ENCODE data around the gene ZNF816.
"Not testable (repeated sequence)": the region's sequence is repeated elsewhere in the genome, so short reads cannot be mapped to it uniquely, and the experiment has no call there.

ZNF816 gene

DNA sequence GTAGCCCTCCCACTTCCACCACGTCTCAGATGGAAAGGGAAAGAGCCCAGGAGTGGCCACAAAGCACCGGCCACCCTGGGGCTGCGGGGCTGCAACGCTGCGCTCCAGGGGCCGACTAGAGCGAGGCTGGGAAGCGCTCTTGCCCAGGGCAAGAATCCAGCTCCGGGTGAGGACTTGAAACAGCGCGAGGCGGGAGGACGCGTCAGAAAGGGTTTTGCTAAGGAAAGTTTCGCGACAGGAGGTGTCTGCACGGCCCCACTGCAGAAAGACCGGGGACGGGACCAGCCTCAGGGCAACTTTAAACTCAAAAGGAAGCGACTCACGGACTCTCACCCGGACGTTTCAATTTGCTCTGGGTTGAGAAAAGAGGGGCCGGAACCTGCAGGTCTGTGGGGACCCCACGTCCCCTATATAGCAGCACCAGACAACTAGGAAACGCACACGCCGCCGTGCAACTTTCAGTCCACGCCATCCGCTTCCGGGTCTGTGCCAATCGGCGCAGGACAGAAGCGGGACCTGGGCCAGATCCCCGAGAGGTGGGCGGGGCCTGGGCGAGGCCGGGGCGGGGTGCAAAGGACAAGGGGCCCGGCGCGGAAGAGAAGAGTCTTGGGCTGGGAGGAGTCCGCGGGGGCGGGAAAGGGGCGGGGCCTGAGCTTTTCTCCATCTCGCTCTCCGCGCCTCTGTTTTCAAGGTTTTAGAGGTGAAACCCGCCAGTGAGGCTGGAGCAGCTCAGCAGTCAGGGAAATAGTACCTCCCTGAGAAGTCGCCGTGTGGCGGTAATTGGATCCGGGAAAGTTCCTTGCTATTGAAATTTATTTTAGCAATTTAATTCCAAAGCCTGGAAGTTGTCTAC lies at the start of gene ZNF816:
TSS of gene ZNF816 (minus strand) at position 488 of the 853 bp plus-strand sequence. CDS start 6,792 bp downstream, outside the sequence.
- peak; percentile 98 for DNase-seq

DNA sequence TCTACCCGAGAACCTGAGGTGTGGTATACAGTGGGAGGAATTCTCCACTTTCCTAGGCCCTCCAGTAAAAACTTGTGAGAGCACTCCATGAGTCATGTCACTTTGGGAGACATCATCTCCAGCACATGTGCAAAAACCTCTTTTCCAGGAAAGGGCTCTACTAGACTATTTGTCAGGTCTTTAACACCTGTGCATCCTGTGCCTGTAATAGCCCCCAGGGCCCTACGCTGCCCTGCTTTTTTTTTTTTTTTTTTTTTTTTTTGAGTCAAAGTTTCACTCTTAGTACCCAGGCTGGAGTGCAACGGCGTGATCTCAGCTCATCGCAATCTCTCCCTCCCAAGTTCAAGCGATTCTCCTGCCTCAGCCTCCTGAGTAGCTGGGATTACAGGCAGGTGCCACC lies 49.3 kb upstream of the ZNF816 start:
- DNase-seq: no peak

- DNase-seq: no peak
These were observed 47.8 kb upstream of the ZNF816 start for GRCh38 chr19:53010494-53010893.

DNA sequence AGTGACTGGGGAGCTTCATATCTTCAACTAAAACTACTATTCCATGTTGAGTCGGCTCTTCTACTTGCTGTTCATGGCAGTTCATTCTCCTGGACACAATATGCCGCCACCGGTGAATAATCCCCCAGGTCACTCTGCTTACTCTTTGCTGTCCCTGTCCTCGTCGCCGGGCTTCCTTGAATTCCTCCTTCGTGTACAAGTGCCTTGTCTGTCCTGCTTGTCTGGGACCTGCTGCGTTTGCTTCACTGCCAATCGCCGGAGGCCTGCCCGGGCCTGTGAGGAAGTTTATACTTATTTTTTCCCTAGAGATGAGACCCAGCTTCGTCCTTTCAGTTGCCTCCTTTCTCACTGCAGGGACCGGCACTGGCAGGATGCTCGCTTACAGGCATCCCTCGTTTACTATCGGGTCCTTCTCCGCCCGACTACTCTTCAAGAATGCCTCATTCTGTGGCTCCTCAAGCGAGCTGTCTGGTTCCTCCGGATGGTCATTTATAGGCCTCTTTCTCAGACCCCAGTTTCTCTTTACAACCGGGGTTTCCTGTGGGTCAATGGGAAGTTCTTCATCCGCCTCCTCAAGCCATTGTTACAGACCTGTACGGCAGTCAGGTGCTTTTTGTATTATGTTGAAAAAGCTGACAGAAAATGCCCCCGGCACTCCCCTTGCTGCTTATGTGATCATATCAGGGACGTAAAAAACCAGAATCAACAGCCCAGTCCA lies 45.5 kb upstream of the ZNF816 start:
- DNase-seq: no peak

- DNase-seq: no peak
These were observed 44.9 kb upstream of the ZNF816 start for GRCh38 chr19:53007606-53008005.

- DNase-seq: no peak
These were observed 44.5 kb upstream of the ZNF816 start for GRCh38 chr19:53007200-53007599.

- no peak for DNase-seq
These were observed 41.6 kb upstream of the ZNF816 start for GRCh38 chr19:53004242-53004641.

GRCh38 chr19:53002479-53002878 lies 39.8 kb upstream of the ZNF816 start:
- DNase-seq: no peak

DNA sequence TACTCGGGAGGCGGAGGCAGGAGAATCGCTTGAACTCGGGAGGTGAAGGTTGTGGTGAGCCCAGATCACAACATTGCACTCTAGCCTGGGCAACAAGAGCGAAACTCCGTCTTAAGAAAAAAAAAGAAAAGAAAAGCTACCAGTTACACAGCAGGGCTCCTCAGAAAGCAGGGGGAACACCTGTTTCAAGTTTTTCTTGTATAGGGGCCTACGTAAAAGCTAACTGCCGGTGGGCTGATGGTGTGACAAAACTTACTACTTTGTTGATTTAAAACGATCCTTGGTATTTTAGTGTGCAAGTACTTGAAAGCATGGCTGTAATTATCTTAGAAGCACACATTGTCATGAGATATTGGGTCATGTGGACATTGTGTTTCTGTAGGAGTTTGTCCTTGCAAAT lies 35.3 kb upstream of the ZNF816 start:
- DNase-seq: no peak

DNA sequence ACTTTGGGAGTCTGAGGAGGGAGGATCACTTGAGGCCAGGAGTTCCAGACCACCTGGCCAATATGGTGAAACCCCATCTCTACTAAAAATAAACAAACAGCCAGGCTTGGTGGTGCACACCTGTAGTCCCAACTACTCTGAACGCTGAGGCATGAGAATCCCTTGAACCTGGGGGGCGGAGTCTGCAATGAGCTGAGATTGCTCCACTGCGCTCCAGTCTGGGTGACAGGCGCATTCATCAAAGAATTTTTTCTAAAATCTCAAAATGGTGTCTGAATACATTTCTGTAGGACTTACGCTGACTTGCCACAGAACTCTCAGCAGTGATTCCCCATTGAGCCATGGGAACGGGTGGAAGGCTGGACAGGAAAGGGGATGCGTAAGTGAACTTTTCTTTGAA lies 33.0 kb upstream of the ZNF816 start:
- DNase-seq: no peak

- DNase-seq: peak; percentile 82
These were observed 30.9 kb upstream of the ZNF816 start for GRCh38 chr19:52993342-52994178.

DNA sequence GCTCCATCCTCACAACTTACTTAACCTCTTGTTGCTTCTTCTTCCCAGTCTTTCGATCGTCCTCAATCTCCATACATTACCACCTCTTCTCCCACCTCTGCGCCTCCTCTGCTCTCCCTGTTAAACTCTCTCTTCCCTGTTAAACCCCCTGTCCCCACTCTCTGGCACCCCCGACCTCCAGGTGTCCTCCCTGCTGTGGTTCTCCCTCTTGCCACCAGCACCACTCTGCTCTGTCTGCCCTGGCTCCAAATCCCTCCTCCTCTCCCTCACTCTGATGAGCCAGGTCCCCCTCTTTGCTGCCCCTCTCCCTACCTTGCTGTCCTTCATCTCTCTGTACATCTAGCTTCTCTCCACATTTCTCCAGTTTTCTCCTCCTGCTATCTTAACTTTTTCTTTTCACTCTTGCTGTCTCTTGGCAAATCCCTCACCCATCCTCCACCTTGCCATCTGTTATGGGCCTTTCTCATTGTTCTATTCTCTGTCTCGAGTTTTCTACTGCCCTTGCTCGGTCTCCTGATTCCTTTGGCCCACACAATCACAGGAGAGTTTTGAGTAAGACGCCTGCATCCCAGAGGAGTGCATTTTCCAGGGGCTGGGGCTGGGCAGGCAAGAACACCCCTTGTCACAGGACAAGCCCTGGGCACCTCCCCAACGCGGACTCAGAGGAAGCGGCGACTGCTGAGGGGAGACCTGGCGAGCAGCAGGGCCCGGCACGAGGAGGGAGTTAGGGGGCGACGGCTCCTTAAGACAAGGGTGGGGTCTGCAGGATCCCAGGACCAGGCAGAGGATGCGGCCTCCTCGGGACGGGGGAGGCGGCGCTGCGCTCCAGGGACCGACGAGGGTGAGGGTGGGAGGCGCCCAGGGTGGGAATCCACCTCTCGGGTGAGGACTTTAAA lies 29.7 kb upstream of the ZNF816 start:
- peak; percentile 44 for DNase-seq

DNA sequence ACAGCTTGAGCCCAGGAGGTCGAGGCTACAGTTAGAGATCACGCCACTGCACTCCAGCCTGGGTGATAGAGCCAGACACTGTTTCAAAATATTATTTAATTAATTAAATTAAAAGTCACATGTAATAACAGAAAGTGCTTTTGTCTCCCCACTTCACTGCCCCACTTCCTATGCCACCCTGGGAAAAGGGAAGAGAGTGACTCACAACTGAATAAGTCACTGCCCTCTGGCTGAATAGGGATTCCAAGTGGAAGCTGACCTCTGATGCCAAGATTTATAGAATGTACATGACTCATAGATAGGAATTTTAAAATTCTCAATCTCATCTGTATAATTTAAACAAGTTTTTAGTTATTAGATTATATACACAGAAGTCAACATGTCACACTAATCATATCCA lies 28.8 kb upstream of the ZNF816 start:
- DNase-seq: no peak

- DNase-seq: no peak
These were observed 28.2 kb upstream of the ZNF816 start for GRCh38 chr19:52990759-52991418.

GRCh38 chr19:52988506-52988905 lies 25.8 kb upstream of the ZNF816 start:
- DNase-seq: no peak

DNA sequence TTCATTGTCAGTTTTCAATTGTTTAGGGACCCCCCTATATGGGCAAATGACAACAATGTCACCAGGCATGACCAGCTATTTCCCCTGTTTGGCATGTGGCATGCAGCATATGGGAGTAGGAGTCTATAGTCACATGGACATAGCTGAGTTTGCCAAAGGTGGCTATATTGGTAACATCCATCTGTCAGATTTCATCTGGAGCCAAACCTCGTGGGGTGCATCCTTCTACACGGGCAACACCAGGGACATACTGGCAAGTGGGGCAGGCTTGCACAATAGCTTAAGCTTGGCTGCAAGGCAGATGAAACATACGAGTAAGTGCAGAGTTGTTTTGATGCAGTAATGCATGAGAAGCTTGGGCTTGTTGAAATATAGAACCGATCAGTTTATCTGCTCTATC lies 24.5 kb upstream of the ZNF816 start:
- no peak for DNase-seq

- not testable (repeated sequence) for DNase-seq
These were observed 20.5 kb upstream of the ZNF816 start for GRCh38 chr19:52983167-52983566.

GRCh38 chr19:52981329-52981728 lies 18.6 kb upstream of the ZNF816 start:
- DNase-seq: no peak

- DNase-seq: no peak
These were observed 5.1 kb upstream of the ZNF816 start for GRCh38 chr19:52967772-52968171.

- DNase-seq: no peak
These were observed 552 bp upstream of the ZNF816 start for GRCh38 chr19:52963247-52963618.

DNA sequence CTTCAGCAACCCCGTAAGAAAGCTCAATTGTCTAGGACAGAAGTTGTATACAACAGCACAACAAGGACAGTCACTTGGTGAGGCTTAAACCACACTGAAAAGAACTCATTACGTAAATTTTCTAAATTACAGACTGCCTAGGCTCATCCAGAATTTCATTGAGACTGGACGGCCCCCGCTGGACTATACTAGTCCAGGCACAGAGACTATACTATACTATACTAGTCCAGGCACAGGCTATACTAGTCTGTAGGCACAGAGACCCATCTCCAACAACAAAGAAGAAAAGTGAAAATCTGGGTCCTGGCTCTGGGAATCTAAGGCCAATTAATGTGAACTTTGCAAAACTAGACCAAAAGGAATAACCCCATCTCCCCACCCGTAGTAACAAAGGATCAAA lies 700 bp downstream of the ZNF816 start:
- DNase-seq: no peak
